Activated naive CD8-positive, alpha-beta T cell treated with anti-CD3 and anti-CD28 coated beads for 36 hours (primary cell): ENCODE data around the gene PTPMT1. TPM values are rescaled to one million over a fixed set of nuclear protein-coding genes. Genes with fewer than 3 reads are reported as not detected.

ENCODE experiments used
- DNase-seq: peaks from one replicate; pipeline ENCODE4 v3.0.0; 2021
- H3K27ac Mint-ChIP-seq: one replicate; pipeline ENCODE4 v1.8.0; 2022; ENCODE audit warnings: mild to moderate bottlenecking, moderate library complexity, mixed read lengths
- H3K27me3 Mint-ChIP-seq: one replicate; pipeline ENCODE4 v1.8.0; 2022; ENCODE audit warnings: mild to moderate bottlenecking, mixed read lengths
- H3K36me3 Mint-ChIP-seq: one replicate; pipeline ENCODE4 v1.8.0; 2021; ENCODE audit warnings: mild to moderate bottlenecking, mixed read lengths
- H3K4me1 Mint-ChIP-seq: one replicate; pipeline ENCODE4 v1.8.0; 2021; ENCODE audit warnings: mixed read lengths
- H3K4me3 Mint-ChIP-seq: one replicate; pipeline ENCODE4 v1.8.0; 2022; ENCODE audit warnings: mild to moderate bottlenecking, moderate library complexity, mixed read lengths
- H3K9me3 Mint-ChIP-seq: one replicate; pipeline ENCODE4 v1.8.0; 2022; ENCODE audit warnings: mixed read lengths
- total RNA-seq, 2 experiments: library from RNA; stranded (reverse); gene quantifications; one replicate each; pipeline ENCODE4 v1.2.3, GENCODE V29; 2021

Gene PTPMT1
- total RNA-seq, 2 experiments from 2014 or later, result 55.6 to 56.6 TPM

DNA sequence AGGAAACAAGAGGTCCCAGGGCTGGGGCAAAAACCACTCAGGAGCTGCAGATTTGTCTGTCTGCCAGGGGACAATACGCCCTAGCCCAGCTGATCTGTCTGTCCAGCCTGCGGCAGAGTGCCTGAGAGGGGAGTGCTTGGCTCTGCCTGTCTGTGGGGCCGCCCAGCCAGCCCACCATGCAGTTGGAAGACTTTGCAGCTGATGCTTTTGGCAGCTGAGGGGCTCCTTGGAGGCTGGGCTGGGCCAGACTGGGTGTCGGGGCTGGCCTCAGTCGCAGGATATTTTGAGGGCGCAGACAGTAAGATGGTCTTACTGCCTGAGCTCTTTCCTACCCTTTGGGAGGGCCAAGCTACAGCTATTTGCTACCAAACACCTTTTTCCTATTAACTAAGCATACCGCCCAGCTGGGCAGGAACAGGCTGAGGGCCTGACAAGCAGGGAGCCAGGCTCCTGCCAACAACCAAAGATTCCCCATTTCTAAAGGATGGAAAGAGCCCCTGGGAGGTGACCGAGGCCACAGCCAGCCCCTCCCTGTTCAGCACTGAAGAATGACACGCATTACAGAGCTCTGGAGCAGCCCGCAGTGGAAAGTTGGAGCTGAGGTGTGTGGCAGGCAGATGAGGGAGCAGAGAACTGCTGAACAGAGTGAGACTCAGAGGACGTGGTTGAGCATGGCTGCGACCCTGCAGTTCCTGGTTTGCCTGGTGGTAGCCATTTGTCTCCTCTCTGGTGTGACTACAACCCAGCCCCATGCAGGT, 20.9 kb downstream of the PTPMT1 start, which contains the start of gene FAM180B:
TSS of gene FAM180B (plus strand) at position 581 of the 758 bp plus-strand sequence. CDS start at position 672, 91 bp downstream.
- no peak for DNase-seq
- Mint-ChIP-seq H3K4me1 (peaks cover 2% of the 10 kb centered on the region), H3K36me3 (peaks cover 25% of the 10 kb centered on the region), H3K4me3 (no peak within 1 kb of the TSS), H3K27ac (no peak within 1 kb of the TSS), H3K27me3 (no peaks in the 10 kb centered on the region), H3K9me3 (no peaks in the 10 kb centered on the region)

- peaks cover 23% of the 10 kb centered on the region for H3K36me3 Mint-ChIP-seq
- H3K27me3 Mint-ChIP-seq, result peaks cover 6% of the 10 kb centered on the region
- H3K4me1 Mint-ChIP-seq, result peaks cover 7% of the 10 kb centered on the region
- no peak for DNase-seq
- no peaks in the 10 kb centered on the region for H3K9me3 Mint-ChIP-seq
- no peak overlapping the region for H3K27ac Mint-ChIP-seq
- H3K4me3 Mint-ChIP-seq, result no peak overlapping the region
Observed at GRCh38 chr11:47587039-47587716, 21.8 kb downstream of the PTPMT1 start.

- H3K36me3 Mint-ChIP-seq, result peaks cover 17% of the 10 kb centered on the region
- no peak overlapping the region for H3K27ac Mint-ChIP-seq
- H3K9me3 Mint-ChIP-seq, result no peaks in the 10 kb centered on the region
- no peak overlapping the region for H3K4me3 Mint-ChIP-seq
- no peak for DNase-seq
- H3K27me3 Mint-ChIP-seq, result peaks cover 12% of the 10 kb centered on the region
- H3K4me1 Mint-ChIP-seq, result peaks cover 8% of the 10 kb centered on the region
Observed at GRCh38 chr11:47587723-47588326, 22.4 kb downstream of the PTPMT1 start.

- Mint-ChIP-seq H3K27me3 (peaks cover 24% of the 10 kb centered on the region), H3K36me3 (peaks cover 11% of the 10 kb centered on the region), H3K27ac (no peak overlapping the region), H3K4me1 (peaks cover 8% of the 10 kb centered on the region), H3K4me3 (no peak overlapping the region), H3K9me3 (no peaks in the 10 kb centered on the region)
- no peak for DNase-seq
Observed at GRCh38 chr11:47589118-47589517, 23.7 kb downstream of the PTPMT1 start.

- Mint-ChIP-seq H3K4me3 (no peak overlapping the region), H3K27ac (no peak overlapping the region), H3K36me3 (peaks cover 6% of the 10 kb centered on the region), H3K27me3 (peaks cover 28% of the 10 kb centered on the region), H3K9me3 (no peaks in the 10 kb centered on the region), H3K4me1 (peaks cover 8% of the 10 kb centered on the region)
- no peak for DNase-seq
Observed at GRCh38 chr11:47589584-47589976, 24.2 kb downstream of the PTPMT1 start.

GRCh38 chr11:47589977-47590861, 24.8 kb downstream of the PTPMT1 start:
- Mint-ChIP-seq H3K27me3 (peaks cover 34% of the 10 kb centered on the region), H3K36me3 (no peaks in the 10 kb centered on the region), H3K27ac (no peak overlapping the region), H3K9me3 (no peaks in the 10 kb centered on the region), H3K4me3 (no peak overlapping the region), H3K4me1 (peaks cover 8% of the 10 kb centered on the region)
- DNase-seq, result no peak

GRCh38 chr11:47591764-47592163, 26.4 kb downstream of the PTPMT1 start:
- Mint-ChIP-seq H3K9me3 (no peaks in the 10 kb centered on the region), H3K4me3 (no peak overlapping the region), H3K27ac (no peak overlapping the region), H3K27me3 (peaks cover 38% of the 10 kb centered on the region), H3K36me3 (no peaks in the 10 kb centered on the region), H3K4me1 (peaks cover 8% of the 10 kb centered on the region)
- no peak for DNase-seq

DNA sequence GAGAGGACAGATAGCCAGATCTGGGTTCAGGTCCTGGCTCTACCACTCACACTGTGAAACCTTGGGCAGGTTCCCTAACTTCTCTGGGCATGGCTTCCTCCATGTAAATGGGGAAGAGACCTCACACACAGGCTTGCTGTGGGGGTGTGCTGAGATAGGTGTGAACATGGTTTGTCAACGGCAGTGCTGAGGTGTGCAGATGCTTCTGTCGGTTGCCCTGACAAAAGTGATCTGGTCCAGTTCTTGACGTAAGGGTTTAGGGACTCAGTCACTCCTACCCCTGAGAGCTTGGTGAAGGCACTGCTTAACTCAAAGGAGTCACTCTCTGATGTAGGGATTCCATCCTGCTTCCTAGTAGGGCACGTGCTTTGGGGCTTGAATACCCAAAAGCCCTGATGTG, 26.9 kb downstream of the PTPMT1 start:
- Mint-ChIP-seq H3K27ac (no peak overlapping the region), H3K4me3 (no peak overlapping the region), H3K4me1 (peaks cover 8% of the 10 kb centered on the region), H3K27me3 (peaks cover 38% of the 10 kb centered on the region), H3K9me3 (no peaks in the 10 kb centered on the region), H3K36me3 (no peaks in the 10 kb centered on the region)
- DNase-seq, result no peak

GRCh38 chr11:47592970-47593369, 27.6 kb downstream of the PTPMT1 start:
- Mint-ChIP-seq H3K27ac (no peak overlapping the region), H3K4me3 (no peak overlapping the region), H3K27me3 (peaks cover 38% of the 10 kb centered on the region), H3K9me3 (no peaks in the 10 kb centered on the region), H3K4me1 (peaks cover 8% of the 10 kb centered on the region), H3K36me3 (no peaks in the 10 kb centered on the region)
- no peak for DNase-seq

DNA sequence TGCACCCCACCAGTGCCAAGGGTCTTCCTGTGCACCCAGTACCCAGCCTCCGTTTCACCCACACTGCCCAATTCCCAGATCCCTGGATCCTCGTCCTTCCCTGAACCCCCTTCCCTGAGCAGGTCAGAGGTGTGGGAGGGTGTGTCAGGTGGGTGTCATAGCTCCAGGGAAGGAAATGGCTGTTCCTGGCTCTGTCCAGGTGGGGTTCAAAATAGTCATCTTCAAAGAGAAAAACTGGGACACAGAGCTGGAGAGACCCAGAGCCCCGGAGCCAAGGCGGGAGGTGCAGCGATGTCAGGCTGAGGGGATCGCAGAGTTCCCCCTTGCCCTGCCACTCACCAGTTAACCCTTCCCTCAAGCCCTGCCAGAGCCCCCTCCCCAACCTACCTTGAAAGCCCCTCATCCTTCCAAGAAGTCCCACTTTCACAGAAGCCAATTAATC, 28.1 kb downstream of the PTPMT1 start:
- Mint-ChIP-seq H3K27me3 (peaks cover 38% of the 10 kb centered on the region), H3K4me1 (peaks cover 8% of the 10 kb centered on the region), H3K27ac (no peak overlapping the region), H3K36me3 (no peaks in the 10 kb centered on the region), H3K4me3 (peak overlapping the region; percentile 34), H3K9me3 (no peaks in the 10 kb centered on the region)
- no peak for DNase-seq

- Mint-ChIP-seq H3K9me3 (no peaks in the 10 kb centered on the region), H3K27me3 (peaks cover 38% of the 10 kb centered on the region), H3K4me3 (peak within 1 kb of the TSS; percentile 34), H3K36me3 (no peaks in the 10 kb centered on the region), H3K27ac (no peak within 1 kb of the TSS), H3K4me1 (peaks cover 8% of the 10 kb centered on the region)
- no peak for DNase-seq
Observed at GRCh38 chr11:47593934-47594855, 28.8 kb downstream of the PTPMT1 start, which contains the start of gene C1QTNF4. Gene C1QTNF4, minus strand, starts transcription at chr11:47594411. Its CDS starts 3,601 bp downstream, at chr11:47590810.

DNA sequence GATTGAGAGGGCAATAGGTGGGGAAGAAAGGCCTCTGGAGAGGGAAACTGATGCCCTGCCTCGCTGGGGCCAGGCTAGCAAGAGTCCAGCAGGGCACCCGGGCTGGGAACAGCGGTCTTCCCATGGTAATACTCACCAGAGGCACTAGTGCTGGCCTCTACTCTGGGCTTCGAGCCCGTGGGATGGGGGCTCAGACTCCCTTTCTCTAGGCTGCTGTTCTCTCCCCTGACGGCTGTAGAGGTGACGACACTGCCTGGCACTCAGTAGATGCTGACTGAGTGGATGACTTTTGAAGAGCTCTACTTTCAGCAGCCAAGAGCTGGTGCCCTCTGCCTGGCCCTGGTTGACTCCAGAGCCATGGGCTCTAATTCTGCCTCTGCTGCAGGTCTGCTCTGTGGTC, 29.6 kb downstream of the PTPMT1 start:
- Mint-ChIP-seq H3K4me3 (no peak overlapping the region), H3K27ac (no peak overlapping the region), H3K27me3 (peaks cover 38% of the 10 kb centered on the region), H3K36me3 (no peaks in the 10 kb centered on the region), H3K9me3 (no peaks in the 10 kb centered on the region), H3K4me1 (peaks cover 8% of the 10 kb centered on the region)
- DNase-seq, result no peak

DNA sequence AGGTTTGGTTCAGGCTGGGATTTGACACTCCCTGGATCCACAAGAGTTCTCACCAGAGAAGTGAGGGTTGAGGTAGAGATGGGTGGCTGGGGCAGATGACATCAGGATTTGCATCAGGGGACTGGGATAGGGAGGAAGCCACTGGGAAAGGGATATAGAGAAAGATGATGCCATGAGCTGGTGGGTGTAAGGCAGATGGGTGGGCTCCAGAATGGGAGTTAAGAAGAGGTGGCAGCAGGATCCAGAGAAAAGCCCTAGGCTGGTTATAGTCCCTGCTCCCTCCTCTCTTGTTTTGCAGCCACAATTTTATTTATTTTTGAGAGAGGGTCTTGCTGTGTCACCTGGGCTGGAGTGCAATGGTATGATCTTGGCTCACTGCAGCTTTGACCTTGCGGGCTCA, 30.6 kb downstream of the PTPMT1 start:
- Mint-ChIP-seq H3K4me3 (no peak overlapping the region), H3K4me1 (peaks cover 8% of the 10 kb centered on the region), H3K36me3 (no peaks in the 10 kb centered on the region), H3K27ac (no peak overlapping the region), H3K27me3 (peaks cover 38% of the 10 kb centered on the region), H3K9me3 (no peaks in the 10 kb centered on the region)
- DNase-seq, result no peak

DNA sequence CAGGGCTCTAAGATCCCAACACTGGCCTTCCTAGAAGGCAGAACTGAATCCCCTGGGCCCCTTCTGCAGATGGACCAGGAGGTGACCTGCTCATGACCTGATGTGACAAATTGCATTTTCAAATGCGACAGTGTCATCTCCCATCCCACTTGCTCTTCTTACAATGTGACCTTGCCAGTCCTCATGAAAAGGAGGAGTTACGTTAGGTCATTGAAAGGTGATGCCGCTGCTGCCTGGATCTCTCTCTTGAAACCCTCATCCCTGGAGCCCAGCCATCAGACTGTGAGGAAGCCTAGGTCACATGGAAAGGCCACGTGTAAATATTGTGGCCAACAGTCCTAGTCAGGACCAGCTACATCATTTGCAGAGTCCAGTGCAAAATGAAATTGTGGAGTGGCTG, 34.5 kb downstream of the PTPMT1 start:
- DNase-seq, result no peak
- Mint-ChIP-seq H3K36me3 (no peaks in the 10 kb centered on the region), H3K9me3 (no peaks in the 10 kb centered on the region)

More for the DNA sequence above, 34.5 kb downstream of the PTPMT1 start:
- Mint-ChIP-seq H3K27ac (no peak overlapping the region), H3K27me3 (peaks cover 7% of the 10 kb centered on the region), H3K4me3 (no peak overlapping the region), H3K4me1 (no peaks in the 10 kb centered on the region)
